HepG2 (cell line): ENCODE data around the gene PRMT7. TPM values are rescaled to one million over a fixed set of nuclear protein-coding genes. Genes with fewer than 3 reads are reported as not detected.

ENCODE experiments used
- ATAD3A ChIP-seq: sonication (generic); formaldehyde crosslinking; IDR thresholded peaks from 2 replicates; pipeline ENCODE4 v1.4.0; 2020; ENCODE audit warnings: missing genetic modification reagents
- ATF6 ChIP-seq: sonication (generic); formaldehyde crosslinking; conservative IDR thresholded peaks from 2 replicates; pipeline ENCODE4 v1.4.0; 2020; ENCODE audit warnings: missing genetic modification reagents
- BRF2 ChIP-seq: sonication (generic); formaldehyde crosslinking; IDR thresholded peaks from 2 replicates; pipeline ENCODE4 v1.8.1; 2022; ENCODE audit warnings: mild to moderate bottlenecking, missing genetic modification reagents
- CCAR2 ChIP-seq: fragments of 200-400 bp; formaldehyde crosslinking; optimal IDR thresholded peaks from 2 replicates; pipeline ENCODE3; 2018; ENCODE audit warnings: low read depth, mild to moderate bottlenecking, low read length, moderate library complexity
- FOXK1 ChIP-seq: sonication (generic); formaldehyde crosslinking; IDR thresholded peaks from 2 replicates; pipeline ENCODE4 v1.4.0; 2020; ENCODE audit warnings: low read depth, missing genetic modification reagents, borderline replicate concordance
- HNF4A ChIP-seq: sonication (generic); formaldehyde crosslinking; IDR thresholded peaks from 2 replicates; pipeline ENCODE4 v1.4.0; 2020; ENCODE audit warnings: missing genetic modification reagents
- LBX2 ChIP-seq: sonication (generic); formaldehyde crosslinking; IDR thresholded peaks from 2 replicates; pipeline ENCODE4 v1.5.0; 2020; ENCODE audit warnings: missing genetic modification reagents, mild to moderate bottlenecking, borderline replicate concordance
- NCOA2 ChIP-seq: sonication (generic); formaldehyde crosslinking; IDR thresholded peaks from 2 replicates; pipeline ENCODE4 v1.8.0; 2022; ENCODE audit warnings: inconsistent platforms
- NCOA5 ChIP-seq: sonication (generic); formaldehyde crosslinking; IDR thresholded peaks from 2 replicates; pipeline ENCODE4 v1.4.0; 2020; ENCODE audit warnings: missing genetic modification reagents
- RAD21 ChIP-seq: fragments of 450-650 bp; formaldehyde crosslinking; IDR thresholded peaks from 2 replicates; pipeline ENCODE4 v1.5.0; 2020; ENCODE audit warnings: mild to moderate bottlenecking
- SNAI1 ChIP-seq: sonication (generic); formaldehyde crosslinking; IDR thresholded peaks from 2 replicates; pipeline ENCODE4 v1.5.0; 2020; ENCODE audit warnings: mild to moderate bottlenecking, missing genetic modification reagents, borderline replicate concordance
- SOX13 ChIP-seq, 3 experiments: fragments of 450-650 bp in 1 of 3; sonication (generic) in 1 of 3; formaldehyde crosslinking in 1 of 3; IDR thresholded peaks in 2 of 3; conservative IDR thresholded peaks in 1 of 3; 2 replicates each; pipeline versions ENCODE4 v1.5.0 to v1.6.1; 2016 to 2020; ENCODE audit warnings: antibody characterized with exemption in 1 of 3, mild to moderate bottlenecking in 1 of 3, missing compliant biosample characterization in 1 of 3, missing genetic modification reagents in 1 of 3, moderate library complexity in 1 of 3
- SPEN ChIP-seq: sonication (generic); formaldehyde crosslinking; IDR thresholded peaks from 2 replicates; pipeline ENCODE4 v1.5.1; 2020; ENCODE audit warnings: low read depth, mild to moderate bottlenecking, missing genetic modification reagents
- SUZ12 ChIP-seq: fragments of 150-350 bp; IDR thresholded peaks from 2 replicates; pipeline ENCODE4 v1.6.1; 2014; ENCODE audit warnings: low read depth, low read length
- TFAP4 ChIP-seq: sonication (generic); IDR thresholded peaks from 2 replicates; pipeline ENCODE4 v1.6.1; 2016; ENCODE audit warnings: low read depth, borderline replicate concordance
- ZNF317 ChIP-seq: sonication (generic); formaldehyde crosslinking; IDR thresholded peaks from 2 replicates; pipeline ENCODE4 v1.5.0; 2020; ENCODE audit warnings: mild to moderate bottlenecking, missing genetic modification reagents
- ZNF335 ChIP-seq: sonication (generic); formaldehyde crosslinking; IDR thresholded peaks from 2 replicates; pipeline ENCODE4 v1.4.0; 2020; ENCODE audit warnings: missing genetic modification reagents
- ZNF362 ChIP-seq: sonication (generic); formaldehyde crosslinking; IDR thresholded peaks from 2 replicates; pipeline ENCODE4 v1.4.0; 2020; ENCODE audit warnings: missing genetic modification reagents, mild to moderate bottlenecking, borderline replicate concordance
- ZNF367 ChIP-seq: sonication (generic); formaldehyde crosslinking; IDR thresholded peaks from 2 replicates; pipeline ENCODE4 v1.4.0; 2020; ENCODE audit warnings: missing genetic modification reagents, borderline replicate concordance
- ZNF484 ChIP-seq: sonication (generic); formaldehyde crosslinking; IDR thresholded peaks from 2 replicates; pipeline ENCODE4 v1.5.1; 2020; ENCODE audit warnings: mild to moderate bottlenecking, low read depth, missing genetic modification reagents, borderline replicate concordance
- ZNF704 ChIP-seq: sonication (generic); formaldehyde crosslinking; IDR thresholded peaks from 2 replicates; pipeline ENCODE4 v1.8.1; 2023; ENCODE audit warnings: mild to moderate bottlenecking, inconsistent platforms, moderate library complexity, missing genetic modification reagents, borderline replicate concordance
- ZSCAN29 ChIP-seq: sonication (generic); formaldehyde crosslinking; conservative IDR thresholded peaks from 2 replicates; pipeline ENCODE4 v1.4.0; 2020; ENCODE audit warnings: mild to moderate bottlenecking, missing genetic modification reagents
- polyA plus RNA-seq, 8 experiments: library from polyadenylated mRNA; depleted of rRNA in 3 of 8; stranded (reverse) in 7 of 8; unstranded in 1 of 8; fragments of >200 nt; fragmentation: Illumina TruSeq in 4 of 8; extraction: Trizol in 4 of 8; gene quantifications; 2 replicates each; pipeline versions ENCODE4 v1.2.1 to v1.2.3, GENCODE V29; 2011 to 2016; ENCODE audit warnings: low read depth in 4 of 8, missing spikeins in 1 of 8, mixed read lengths in 1 of 8; ENCODE audit not compliant: insufficient read depth in 1 of 8
- total RNA-seq, 5 experiments: library from RNA; depleted of rRNA; stranded (reverse); fragments of >200 nt; fragmentation: Illumina TruSeq; extraction: Trizol; gene quantifications; 2 replicates each; pipeline ENCODE4 v1.2.3, GENCODE V29; 2016; ENCODE audit warnings: low read depth in 1 of 5

PRMT7 gene
- total and polyA plus RNA-seq, 2 of the 13 experiments (the other 11 are each of a cell fraction or from before 2014, with no cell fraction given) = 47.5 to 55.0 TPM

GRCh38 chr16:68310774-68311511 lies at the start of gene PRMT7, which contains the start of gene SLC7A6OS (continued):
- TF ChIP-seq ZNF704 = peak; percentile 100
- TF ChIP-seq ATF6 (CRISPR knock-in tag) = peak; percentile 95
- TF ChIP-seq SOX13 (IDR thresholded peaks at IDR 0.05) = no peak
- TF ChIP-seq SOX13 (CRISPR knock-in tag; conservative IDR thresholded peaks at IDR 0.05 in 1 of 2, IDR thresholded peaks at IDR 0.05 in 1 of 2) = peak in 1 of 2 experiments; percentile 61; a peak in 1 of 4 replicates
- TF ChIP-seq SUZ12 = peak; percentile 72
- peak; percentile 88 for TF ChIP-seq NCOA2
- TF ChIP-seq HNF4A (CRISPR knock-in tag) = peak; percentile 49; the same call in 1 of the 2 replicates
- peak; percentile 95 for TF ChIP-seq ZNF317 (CRISPR knock-in tag)
- TF ChIP-seq FOXK1 (CRISPR knock-in tag) = peak; percentile 88; the same call in 1 of the 2 replicates
- TF ChIP-seq TFAP4 = peak; percentile 33; the same call in 1 of the 2 replicates
- peak; percentile 96 for TF ChIP-seq SPEN (CRISPR knock-in tag)
- peak; percentile 96 for TF ChIP-seq ZNF335 (CRISPR knock-in tag)
- TF ChIP-seq BRF2 (CRISPR knock-in tag) = peak; percentile 99
- peak; percentile 92; the same call in 1 of the 2 replicates for TF ChIP-seq ZNF484 (CRISPR knock-in tag)
- TF ChIP-seq LBX2 (CRISPR knock-in tag) = peak; percentile 98; the same call in 1 of the 2 replicates
- peak; percentile 98 for TF ChIP-seq ZNF367 (CRISPR knock-in tag)
- TF ChIP-seq CCAR2 = peak; percentile 75
- TF ChIP-seq SNAI1 (CRISPR knock-in tag) = peak; percentile 100
- no peak for TF ChIP-seq ZSCAN29 (CRISPR knock-in tag)
- peak; percentile 74 for TF ChIP-seq ZNF362 (CRISPR knock-in tag)
- peak; percentile 66 for TF ChIP-seq RAD21 (CRISPR knock-in tag)
- no peak for TF ChIP-seq NCOA5 (CRISPR knock-in tag)
- no peak for TF ChIP-seq ATAD3A (CRISPR knock-in tag)
